Progenitor cell of endocrine pancreas (in vitro differentiated cells): ENCODE data around the gene BTF3. TPM values are rescaled to one million over a fixed set of nuclear protein-coding genes. Genes with fewer than 3 reads are reported as not detected.
"Not testable (repeated sequence)": the region's sequence is repeated elsewhere in the genome, so short reads cannot be mapped to it uniquely, and the experiment has no call there.

Experiments
- DNase-seq: peaks from one replicate; pipeline ENCODE4 v3.0.0; 2021; ENCODE audit warnings: low spot score; ENCODE audit not compliant: unreplicated experiment
- H3K27ac Mint-ChIP-seq: 2 replicates; pipeline ENCODE4 v1.8.0; 2021; ENCODE audit warnings: mild to moderate bottlenecking, moderate library complexity, mixed read lengths
- H3K27me3 Mint-ChIP-seq: 2 replicates; pipeline ENCODE4 v1.8.0; 2021; ENCODE audit warnings: mixed read lengths
- H3K36me3 Mint-ChIP-seq: 2 replicates; pipeline ENCODE4 v1.8.0; 2022; ENCODE audit warnings: mixed read lengths; ENCODE audit not compliant: insufficient read depth
- H3K4me1 Mint-ChIP-seq: 2 replicates; pipeline ENCODE4 v1.8.0; 2021; ENCODE audit warnings: low read depth, mixed read lengths
- H3K4me3 Mint-ChIP-seq: 2 replicates; pipeline ENCODE4 v1.8.0; 2021; ENCODE audit warnings: low read depth, mild to moderate bottlenecking, moderate library complexity, mixed read lengths
- H3K9me3 Mint-ChIP-seq: 2 replicates; pipeline ENCODE4 v1.8.0; 2021; ENCODE audit warnings: low read depth, mixed read lengths
- CTCF ChIP-seq: fragments of 200-600 bp; sonication (generic); IDR thresholded peaks from one replicate; pipeline ENCODE4 v1.5.0; 2021; ENCODE audit warnings: antibody characterized with exemption, mild to moderate bottlenecking; ENCODE audit not compliant: unreplicated experiment
- total RNA-seq: library from RNA; stranded (reverse); gene quantifications from 2 replicates; pipeline ENCODE4 v1.2.1, GENCODE V29; 2021

BTF3 gene
- total RNA-seq, 1 donor from 2014 or later, result 589 TPM

- no peak for DNase-seq
- Mint-ChIP-seq H3K4me1 (no peaks in the 10 kb centered on the region), H3K27me3 (no peaks in the 10 kb centered on the region), H3K27ac (no peak overlapping the region), H3K36me3 (no peaks in the 10 kb centered on the region), H3K9me3 (no peaks in the 10 kb centered on the region), H3K4me3 (no peak overlapping the region)
- no peak for TF ChIP-seq CTCF
Observed at GRCh38 chr5:73486119-73486899, 11.9 kb upstream of the BTF3 start.

- not testable (repeated sequence) for H3K36me3 Mint-ChIP-seq, DNase-seq, H3K9me3 Mint-ChIP-seq, H3K4me3 Mint-ChIP-seq, H3K27me3 Mint-ChIP-seq, H3K4me1 Mint-ChIP-seq, H3K27ac Mint-ChIP-seq
Observed at GRCh38 chr5:73487257-73487656, 11.0 kb upstream of the BTF3 start.

- no peak for TF ChIP-seq CTCF
- Mint-ChIP-seq H3K27ac (no peak overlapping the region), H3K9me3 (no peaks in the 10 kb centered on the region), H3K27me3 (no peaks in the 10 kb centered on the region), H3K4me3 (no peak overlapping the region), H3K4me1 (no peaks in the 10 kb centered on the region), H3K36me3 (no peaks in the 10 kb centered on the region)
- DNase-seq, result no peak
Observed at GRCh38 chr5:73487815-73488214, 10.4 kb upstream of the BTF3 start.

- Mint-ChIP-seq H3K4me1 (no peaks in the 10 kb centered on the region), H3K27me3 (no peaks in the 10 kb centered on the region), H3K9me3 (no peaks in the 10 kb centered on the region), H3K27ac (no peak overlapping the region), H3K4me3 (no peak overlapping the region), H3K36me3 (no peaks in the 10 kb centered on the region)
- DNase-seq, result no peak
- TF ChIP-seq CTCF, result no peak
Observed at GRCh38 chr5:73488806-73489205, 9.4 kb upstream of the BTF3 start.

GRCh38 chr5:73490088-73490487 lies 8.2 kb upstream of the BTF3 start:
- Mint-ChIP-seq H3K27ac (no peak overlapping the region), H3K4me1 (no peaks in the 10 kb centered on the region), H3K9me3 (no peaks in the 10 kb centered on the region), H3K27me3 (no peaks in the 10 kb centered on the region), H3K4me3 (no peak overlapping the region), H3K36me3 (no peaks in the 10 kb centered on the region)
- no peak for TF ChIP-seq CTCF
- DNase-seq, result no peak

GRCh38 chr5:73491155-73491554 lies 7.1 kb upstream of the BTF3 start:
- Mint-ChIP-seq H3K4me3 (no peak overlapping the region), H3K4me1 (peaks cover 6% of the 10 kb centered on the region), H3K27me3 (no peaks in the 10 kb centered on the region), H3K9me3 (no peaks in the 10 kb centered on the region), H3K36me3 (no peaks in the 10 kb centered on the region), H3K27ac (no peak overlapping the region)
- no peak for DNase-seq
- no peak for TF ChIP-seq CTCF
